HG02981 (cell line): ENCODE data around the gene THOC7.

Source experiments
- ATAC-seq: cut with Tn5 transposase; IDR thresholded peaks from one replicate; pipeline ENCODE4 v1.9.1; 2021; ENCODE audit warnings: mild to moderate bottlenecking, moderate library complexity; ENCODE audit not compliant: unreplicated experiment

The THOC7 gene

GRCh38 chr3:63863150-63864007 lies at the start of gene THOC7, which contains the start of gene ATXN7:
TSS of gene THOC7 (minus strand) at chr3:63863805. CDS start at chr3:63863790, 15 bp downstream.
TSS of gene ATXN7 (plus strand) at chr3:63863867. CDS start at chr3:63912599, 48,732 bp downstream.
- peak; percentile 69 for ATAC-seq

- ATAC-seq: peak; percentile 4
These were observed 49.4 kb upstream of the THOC7 start for GRCh38 chr3:63912768-63913588.

DNA sequence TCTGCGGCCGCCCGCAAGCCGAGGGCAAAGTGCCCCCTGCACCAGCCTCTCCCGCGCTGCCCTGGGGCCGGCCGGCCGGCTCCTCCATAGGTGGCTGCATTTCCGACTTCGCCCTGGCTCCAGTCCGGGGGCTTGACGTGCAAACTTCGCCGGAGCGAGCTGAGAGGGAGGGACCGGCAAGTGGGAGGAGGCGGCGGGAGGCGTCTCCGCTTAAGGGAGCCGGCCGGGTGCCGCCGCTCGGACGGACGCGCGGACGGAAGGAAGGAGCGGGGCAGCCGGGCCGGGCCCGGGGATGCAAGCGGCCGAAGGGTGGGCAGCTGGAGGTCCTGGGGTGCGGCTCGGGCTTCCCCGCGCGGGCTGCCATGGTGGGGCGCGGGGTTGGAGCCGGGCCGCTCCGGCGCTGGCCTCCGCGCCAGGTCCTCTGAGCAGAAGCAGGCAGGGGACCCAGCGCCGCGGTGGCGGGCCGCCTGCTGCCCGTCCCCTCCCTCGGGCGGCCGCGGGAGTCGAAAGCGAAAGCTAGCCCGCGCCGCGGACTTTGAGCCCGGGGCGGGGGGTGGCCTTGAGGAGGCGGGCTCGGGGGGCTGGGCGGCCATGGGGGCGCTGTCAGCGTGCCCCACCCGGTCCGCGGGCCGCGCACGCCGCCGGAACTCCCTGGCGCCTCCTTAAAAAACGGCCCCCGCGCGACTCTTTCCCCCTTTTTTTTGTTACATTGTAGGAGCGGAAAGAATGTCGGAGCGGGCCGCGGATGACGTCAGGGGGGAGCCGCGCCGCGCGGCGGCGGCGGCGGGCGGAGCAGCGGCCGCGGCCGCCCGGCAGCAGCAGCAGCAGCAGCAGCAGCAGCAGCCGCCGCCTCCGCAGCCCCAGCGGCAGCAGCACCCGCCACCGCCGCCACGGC lies 48.5 kb upstream of the THOC7 start, which contains the start of gene SCAANT1:
SCAANT1 (minus strand) TSS at position 511 of the 895 bp plus-strand sequence.
- ATAC-seq: peak; percentile 84

- ATAC-seq: no peak
These were observed 47.9 kb upstream of the THOC7 start for GRCh38 chr3:63911509-63911872.

DNA sequence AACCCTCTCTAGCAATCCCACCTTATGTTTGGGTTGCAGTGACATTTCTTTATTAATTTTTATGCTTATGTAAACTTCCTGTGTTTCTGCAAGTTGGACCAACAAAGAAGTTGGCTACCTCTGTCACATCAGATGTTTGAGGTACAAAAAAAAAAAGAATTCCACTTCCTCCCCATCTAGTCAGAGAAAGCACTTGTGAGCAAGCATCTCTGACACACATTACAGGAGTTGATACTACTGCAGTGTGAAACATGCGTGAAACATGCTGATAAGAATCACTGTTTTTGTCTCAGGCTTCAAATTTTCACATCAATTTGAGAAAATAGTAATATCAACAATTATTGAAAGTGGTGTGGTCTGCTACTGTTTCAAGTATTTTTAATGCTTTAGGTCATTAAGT lies 47.3 kb upstream of the THOC7 start:
- ATAC-seq: no peak

DNA sequence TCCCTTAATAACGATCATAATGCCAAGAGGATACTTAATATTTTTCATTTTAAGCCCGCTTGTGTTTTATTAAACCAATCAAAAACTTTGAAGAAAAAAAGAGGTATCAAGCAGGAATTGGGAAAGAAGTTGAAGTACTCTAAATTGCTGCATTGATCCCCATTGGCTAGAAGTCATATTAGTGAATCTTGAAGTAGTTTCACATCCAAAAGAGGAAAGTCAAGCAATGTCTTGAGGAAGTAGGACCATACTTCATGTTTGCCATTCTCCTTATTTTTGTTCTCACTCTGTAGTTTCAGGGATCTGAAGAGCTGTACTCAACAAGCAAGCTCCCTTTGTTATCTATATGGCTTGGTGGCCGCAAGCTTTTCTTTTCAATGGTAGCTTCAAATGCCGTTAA lies 46.4 kb upstream of the THOC7 start:
- no peak for ATAC-seq

DNA sequence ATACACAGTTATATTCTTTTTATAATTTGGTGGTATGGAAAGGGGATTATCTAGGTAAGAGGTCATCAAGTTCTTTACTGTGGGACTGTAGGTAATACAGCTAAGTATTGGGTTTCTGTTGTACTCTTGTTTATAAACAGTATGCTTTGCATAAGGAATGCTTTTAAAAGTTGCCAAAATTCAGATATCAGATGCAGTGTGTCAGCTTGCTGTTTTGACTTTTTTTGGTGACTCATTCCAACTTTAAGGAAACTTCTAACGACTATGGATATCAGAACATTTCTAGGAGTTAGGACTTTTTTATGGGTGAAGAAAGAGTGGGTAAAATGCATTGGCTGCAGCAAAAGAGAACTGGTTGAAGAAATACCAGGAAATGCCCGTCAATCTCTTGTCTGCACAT lies 45.8 kb upstream of the THOC7 start:
- no peak for ATAC-seq

GRCh38 chr3:63908776-63909175 lies 45.2 kb upstream of the THOC7 start:
- ATAC-seq: no peak

DNA sequence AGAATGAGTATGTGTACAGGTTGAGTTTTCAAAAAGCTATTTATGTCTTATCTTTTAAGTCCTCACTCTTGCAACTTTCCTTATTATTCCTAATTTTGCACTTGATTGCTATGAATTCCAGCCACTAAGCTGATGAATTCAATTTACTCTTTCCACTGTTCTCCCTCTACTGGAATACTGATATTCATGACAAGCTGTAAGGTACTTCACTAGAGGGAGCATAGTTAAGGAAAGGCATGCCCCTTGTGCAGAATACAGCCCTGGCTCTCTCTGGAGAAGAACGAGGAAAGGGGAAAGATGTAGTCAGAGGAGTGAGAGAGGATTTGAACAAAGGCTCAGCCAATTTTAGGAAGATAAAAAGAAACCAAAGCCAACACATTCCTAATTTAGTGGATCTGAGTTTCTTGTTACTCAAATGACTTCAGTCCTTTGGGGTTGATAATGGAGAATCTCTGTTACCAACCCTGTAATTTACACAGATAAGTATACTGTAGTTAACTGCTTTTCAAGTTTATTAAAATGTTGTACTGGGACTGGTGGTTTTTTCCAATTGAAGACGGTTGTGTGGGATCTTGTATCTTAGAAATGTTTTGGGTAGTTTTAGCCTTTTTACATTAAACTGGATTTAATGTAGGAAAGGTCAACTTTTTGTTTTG lies 44.6 kb upstream of the THOC7 start:
- ATAC-seq: no peak

- ATAC-seq: no peak
These were observed 42.4 kb upstream of the THOC7 start for GRCh38 chr3:63905731-63906620.

- no peak for ATAC-seq
These were observed 36.9 kb upstream of the THOC7 start for GRCh38 chr3:63900459-63900858.

DNA sequence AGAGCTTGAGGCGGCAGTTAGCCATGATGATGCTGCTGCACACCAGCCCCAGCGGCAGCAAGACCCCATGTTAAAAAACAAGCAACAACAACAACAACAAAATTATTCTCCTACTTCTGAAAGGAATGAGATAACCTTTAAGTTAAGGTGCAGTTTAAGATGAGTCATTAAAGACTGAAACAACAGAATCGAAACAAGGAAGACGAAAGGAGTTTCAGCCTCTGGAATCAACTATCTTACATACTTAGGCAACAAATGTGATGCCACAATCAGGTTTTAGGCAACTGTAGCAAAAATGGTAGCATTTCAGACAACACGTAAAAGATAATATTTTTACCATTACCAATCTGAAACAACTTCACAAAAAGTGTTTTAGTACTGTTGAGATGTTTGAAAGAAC lies 36.4 kb upstream of the THOC7 start:
- no peak for ATAC-seq

DNA sequence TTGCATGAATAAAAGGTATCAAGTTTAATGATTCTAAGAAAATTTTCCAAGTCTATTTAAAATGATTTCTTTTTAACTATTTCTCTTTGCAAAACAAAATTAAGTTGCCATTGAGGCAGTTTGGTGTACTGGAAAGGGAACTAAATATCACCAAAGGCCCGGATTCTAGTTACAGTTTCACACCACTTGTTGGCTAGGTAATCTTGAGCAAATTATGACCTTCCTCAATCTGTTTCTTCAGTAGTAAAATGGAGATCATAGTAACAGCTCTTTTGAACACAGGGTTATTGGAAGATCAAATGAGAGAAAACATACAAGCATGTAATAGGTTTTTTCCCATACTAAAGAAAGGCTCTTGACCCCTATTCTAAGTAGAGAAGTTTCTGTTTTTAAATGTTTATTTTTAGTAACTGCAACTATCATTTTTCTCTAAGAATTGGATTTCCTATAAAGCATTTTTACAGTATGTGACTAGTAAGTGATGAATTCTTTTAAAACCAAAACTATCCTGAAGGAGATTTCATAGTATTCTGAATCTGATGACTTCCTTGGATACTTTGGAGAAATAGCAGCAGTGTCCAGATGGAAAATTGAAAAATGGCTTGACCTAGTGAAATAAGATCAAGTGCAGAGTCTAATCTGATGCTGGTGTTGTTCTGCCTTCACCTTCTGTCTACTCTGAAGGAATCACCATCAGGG lies 32.9 kb upstream of the THOC7 start:
- peak; percentile 60 for ATAC-seq

GRCh38 chr3:63895422-63896189 lies 32.0 kb upstream of the THOC7 start:
- no peak for ATAC-seq

DNA sequence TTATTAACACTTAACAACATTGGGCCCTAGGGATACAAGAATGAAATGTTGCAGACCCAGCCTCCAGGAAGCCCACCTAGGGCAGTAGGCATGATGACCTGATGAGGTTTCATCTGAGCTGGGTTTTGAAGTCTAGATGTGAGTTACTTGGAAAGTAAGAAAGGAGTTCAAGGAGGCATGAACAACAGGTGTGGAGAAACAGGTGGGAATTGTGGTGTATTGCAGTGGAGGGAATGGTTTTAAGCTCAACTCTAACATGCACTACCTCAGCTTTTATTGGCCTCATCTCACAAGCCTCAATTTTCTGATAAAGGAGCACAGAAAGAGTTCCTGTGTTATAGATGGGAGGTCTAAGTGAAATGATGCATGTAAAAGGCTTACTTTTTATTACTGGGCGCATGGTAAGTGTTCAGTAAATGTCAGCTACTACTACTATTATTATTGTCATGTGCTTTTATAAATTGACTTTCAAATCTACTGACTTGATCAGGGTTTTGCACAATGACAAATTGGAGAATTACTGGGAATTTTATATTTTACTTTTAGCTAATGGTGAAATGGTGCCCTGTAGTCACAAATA lies 29.3 kb upstream of the THOC7 start:
- no peak for ATAC-seq

- ATAC-seq: no peak
These were observed 27.9 kb upstream of the THOC7 start for GRCh38 chr3:63891518-63891917.

GRCh38 chr3:63886858-63887257 lies 23.3 kb upstream of the THOC7 start:
- no peak for ATAC-seq

GRCh38 chr3:63880653-63881052 lies 17.0 kb upstream of the THOC7 start:
- no peak for ATAC-seq
